Measurements from ENCODE around the gene THBD. TPM values are rescaled to one million over a fixed set of nuclear protein-coding genes. Genes with fewer than 3 reads are reported as not detected.

Gene THBD
- total and polyA plus RNA-seq, 9 of the 15 experiments (the other 6 are each of a cell fraction or from before 2014, with no cell fraction given), result 0.07 to 0.49 (median 0.33) TPM

DNA sequence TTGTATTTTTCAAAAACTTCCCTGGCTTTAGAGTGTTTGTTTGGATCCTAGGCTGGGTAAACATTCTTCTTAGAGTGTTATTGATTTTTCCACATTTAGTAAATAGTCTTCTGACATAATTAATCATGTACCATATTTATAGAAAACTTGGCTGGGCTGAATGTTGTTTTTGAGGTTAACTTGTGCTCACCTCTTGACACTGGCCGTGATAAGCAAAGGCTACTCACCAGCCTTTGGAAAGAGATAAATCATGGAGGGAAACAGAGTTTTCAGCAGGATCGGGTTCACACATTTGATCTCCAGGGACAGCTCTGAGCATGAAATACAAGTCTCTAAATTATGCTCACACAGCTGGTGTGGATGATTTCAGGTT, 42.9 kb upstream of the THBD start (continued):
- TF ChIP-seq, protein P1, sequence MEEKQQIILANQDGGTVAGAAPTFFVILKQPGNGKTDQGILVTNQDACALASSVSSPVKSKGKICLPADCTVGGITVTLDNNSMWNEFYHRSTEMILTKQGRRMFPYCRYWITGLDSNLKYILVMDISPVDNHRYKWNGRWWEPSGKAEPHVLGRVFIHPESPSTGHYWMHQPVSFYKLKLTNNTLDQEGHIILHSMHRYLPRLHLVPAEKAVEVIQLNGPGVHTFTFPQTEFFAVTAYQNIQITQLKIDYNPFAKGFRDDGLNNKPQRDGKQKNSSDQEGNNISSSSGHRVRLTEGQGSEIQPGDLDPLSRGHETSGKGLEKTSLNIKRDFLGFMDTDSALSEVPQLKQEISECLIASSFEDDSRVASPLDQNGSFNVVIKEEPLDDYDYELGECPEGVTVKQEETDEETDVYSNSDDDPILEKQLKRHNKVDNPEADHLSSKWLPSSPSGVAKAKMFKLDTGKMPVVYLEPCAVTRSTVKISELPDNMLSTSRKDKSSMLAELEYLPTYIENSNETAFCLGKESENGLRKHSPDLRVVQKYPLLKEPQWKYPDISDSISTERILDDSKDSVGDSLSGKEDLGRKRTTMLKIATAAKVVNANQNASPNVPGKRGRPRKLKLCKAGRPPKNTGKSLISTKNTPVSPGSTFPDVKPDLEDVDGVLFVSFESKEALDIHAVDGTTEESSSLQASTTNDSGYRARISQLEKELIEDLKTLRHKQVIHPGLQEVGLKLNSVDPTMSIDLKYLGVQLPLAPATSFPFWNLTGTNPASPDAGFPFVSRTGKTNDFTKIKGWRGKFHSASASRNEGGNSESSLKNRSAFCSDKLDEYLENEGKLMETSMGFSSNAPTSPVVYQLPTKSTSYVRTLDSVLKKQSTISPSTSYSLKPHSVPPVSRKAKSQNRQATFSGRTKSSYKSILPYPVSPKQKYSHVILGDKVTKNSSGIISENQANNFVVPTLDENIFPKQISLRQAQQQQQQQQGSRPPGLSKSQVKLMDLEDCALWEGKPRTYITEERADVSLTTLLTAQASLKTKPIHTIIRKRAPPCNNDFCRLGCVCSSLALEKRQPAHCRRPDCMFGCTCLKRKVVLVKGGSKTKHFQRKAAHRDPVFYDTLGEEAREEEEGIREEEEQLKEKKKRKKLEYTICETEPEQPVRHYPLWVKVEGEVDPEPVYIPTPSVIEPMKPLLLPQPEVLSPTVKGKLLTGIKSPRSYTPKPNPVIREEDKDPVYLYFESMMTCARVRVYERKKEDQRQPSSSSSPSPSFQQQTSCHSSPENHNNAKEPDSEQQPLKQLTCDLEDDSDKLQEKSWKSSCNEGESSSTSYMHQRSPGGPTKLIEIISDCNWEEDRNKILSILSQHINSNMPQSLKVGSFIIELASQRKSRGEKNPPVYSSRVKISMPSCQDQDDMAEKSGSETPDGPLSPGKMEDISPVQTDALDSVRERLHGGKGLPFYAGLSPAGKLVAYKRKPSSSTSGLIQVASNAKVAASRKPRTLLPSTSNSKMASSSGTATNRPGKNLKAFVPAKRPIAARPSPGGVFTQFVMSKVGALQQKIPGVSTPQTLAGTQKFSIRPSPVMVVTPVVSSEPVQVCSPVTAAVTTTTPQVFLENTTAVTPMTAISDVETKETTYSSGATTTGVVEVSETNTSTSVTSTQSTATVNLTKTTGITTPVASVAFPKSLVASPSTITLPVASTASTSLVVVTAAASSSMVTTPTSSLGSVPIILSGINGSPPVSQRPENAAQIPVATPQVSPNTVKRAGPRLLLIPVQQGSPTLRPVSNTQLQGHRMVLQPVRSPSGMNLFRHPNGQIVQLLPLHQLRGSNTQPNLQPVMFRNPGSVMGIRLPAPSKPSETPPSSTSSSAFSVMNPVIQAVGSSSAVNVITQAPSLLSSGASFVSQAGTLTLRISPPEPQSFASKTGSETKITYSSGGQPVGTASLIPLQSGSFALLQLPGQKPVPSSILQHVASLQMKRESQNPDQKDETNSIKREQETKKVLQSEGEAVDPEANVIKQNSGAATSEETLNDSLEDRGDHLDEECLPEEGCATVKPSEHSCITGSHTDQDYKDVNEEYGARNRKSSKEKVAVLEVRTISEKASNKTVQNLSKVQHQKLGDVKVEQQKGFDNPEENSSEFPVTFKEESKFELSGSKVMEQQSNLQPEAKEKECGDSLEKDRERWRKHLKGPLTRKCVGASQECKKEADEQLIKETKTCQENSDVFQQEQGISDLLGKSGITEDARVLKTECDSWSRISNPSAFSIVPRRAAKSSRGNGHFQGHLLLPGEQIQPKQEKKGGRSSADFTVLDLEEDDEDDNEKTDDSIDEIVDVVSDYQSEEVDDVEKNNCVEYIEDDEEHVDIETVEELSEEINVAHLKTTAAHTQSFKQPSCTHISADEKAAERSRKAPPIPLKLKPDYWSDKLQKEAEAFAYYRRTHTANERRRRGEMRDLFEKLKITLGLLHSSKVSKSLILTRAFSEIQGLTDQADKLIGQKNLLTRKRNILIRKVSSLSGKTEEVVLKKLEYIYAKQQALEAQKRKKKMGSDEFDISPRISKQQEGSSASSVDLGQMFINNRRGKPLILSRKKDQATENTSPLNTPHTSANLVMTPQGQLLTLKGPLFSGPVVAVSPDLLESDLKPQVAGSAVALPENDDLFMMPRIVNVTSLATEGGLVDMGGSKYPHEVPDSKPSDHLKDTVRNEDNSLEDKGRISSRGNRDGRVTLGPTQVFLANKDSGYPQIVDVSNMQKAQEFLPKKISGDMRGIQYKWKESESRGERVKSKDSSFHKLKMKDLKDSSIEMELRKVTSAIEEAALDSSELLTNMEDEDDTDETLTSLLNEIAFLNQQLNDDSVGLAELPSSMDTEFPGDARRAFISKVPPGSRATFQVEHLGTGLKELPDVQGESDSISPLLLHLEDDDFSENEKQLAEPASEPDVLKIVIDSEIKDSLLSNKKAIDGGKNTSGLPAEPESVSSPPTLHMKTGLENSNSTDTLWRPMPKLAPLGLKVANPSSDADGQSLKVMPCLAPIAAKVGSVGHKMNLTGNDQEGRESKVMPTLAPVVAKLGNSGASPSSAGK (IDR thresholded peaks at IDR 0.05), result no peak; the same call in 1 of the 2 replicates
- no peak for TF ChIP-seq FOXA1 (IDR thresholded peaks at IDR 0.05; ENCODE audit: borderline replicate concordance)
- peak; percentile 66 to 72 for TF ChIP-seq KDM1A (IDR thresholded peaks at IDR 0.05)
- TF ChIP-seq RUNX1 (IDR thresholded peaks at IDR 0.05; ENCODE audit: low read depth), result no peak
- TF ChIP-seq, protein P2, sequence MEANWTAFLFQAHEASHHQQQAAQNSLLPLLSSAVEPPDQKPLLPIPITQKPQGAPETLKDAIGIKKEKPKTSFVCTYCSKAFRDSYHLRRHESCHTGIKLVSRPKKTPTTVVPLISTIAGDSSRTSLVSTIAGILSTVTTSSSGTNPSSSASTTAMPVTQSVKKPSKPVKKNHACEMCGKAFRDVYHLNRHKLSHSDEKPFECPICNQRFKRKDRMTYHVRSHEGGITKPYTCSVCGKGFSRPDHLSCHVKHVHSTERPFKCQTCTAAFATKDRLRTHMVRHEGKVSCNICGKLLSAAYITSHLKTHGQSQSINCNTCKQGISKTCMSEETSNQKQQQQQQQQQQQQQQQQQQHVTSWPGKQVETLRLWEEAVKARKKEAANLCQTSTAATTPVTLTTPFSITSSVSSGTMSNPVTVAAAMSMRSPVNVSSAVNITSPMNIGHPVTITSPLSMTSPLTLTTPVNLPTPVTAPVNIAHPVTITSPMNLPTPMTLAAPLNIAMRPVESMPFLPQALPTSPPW (CRISPR knock-in tag; IDR thresholded peaks at IDR 0.05), result peak; percentile 23
- peak; percentile 60 for TF ChIP-seq NCOR1 (IDR thresholded peaks at IDR 0.05)
- TF ChIP-seq, protein P3, sequence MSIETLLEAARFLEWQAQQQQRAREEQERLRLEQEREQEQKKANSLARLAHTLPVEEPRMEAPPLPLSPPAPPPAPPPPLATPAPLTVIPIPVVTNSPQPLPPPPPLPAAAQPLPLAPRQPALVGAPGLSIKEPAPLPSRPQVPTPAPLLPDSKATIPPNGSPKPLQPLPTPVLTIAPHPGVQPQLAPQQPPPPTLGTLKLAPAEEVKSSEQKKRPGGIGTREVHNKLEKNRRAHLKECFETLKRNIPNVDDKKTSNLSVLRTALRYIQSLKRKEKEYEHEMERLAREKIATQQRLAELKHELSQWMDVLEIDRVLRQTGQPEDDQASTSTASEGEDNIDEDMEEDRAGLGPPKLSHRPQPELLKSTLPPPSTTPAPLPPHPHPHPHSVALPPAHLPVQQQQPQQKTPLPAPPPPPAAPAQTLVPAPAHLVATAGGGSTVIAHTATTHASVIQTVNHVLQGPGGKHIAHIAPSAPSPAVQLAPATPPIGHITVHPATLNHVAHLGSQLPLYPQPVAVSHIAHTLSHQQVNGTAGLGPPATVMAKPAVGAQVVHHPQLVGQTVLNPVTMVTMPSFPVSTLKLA (conservative IDR thresholded peaks at IDR 0.05), result peak in 1 of 2 experiments; percentile 52; a peak in 2 of 4 replicates
- TF ChIP-seq, protein P4, sequence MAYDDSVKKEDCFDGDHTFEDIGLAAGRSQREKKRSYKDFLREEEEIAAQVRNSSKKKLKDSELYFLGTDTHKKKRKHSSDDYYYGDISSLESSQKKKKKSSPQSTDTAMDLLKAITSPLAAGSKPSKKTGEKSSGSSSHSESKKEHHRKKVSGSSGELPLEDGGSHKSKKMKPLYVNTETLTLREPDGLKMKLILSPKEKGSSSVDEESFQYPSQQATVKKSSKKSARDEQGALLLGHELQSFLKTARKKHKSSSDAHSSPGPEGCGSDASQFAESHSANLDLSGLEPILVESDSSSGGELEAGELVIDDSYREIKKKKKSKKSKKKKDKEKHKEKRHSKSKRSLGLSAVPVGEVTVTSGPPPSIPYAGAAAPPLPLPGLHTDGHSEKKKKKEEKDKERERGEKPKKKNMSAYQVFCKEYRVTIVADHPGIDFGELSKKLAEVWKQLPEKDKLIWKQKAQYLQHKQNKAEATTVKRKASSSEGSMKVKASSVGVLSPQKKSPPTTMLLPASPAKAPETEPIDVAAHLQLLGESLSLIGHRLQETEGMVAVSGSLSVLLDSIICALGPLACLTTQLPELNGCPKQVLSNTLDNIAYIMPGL (CRISPR knock-in tag; IDR thresholded peaks at IDR 0.05), result no peak
- TF ChIP-seq, protein P5, sequence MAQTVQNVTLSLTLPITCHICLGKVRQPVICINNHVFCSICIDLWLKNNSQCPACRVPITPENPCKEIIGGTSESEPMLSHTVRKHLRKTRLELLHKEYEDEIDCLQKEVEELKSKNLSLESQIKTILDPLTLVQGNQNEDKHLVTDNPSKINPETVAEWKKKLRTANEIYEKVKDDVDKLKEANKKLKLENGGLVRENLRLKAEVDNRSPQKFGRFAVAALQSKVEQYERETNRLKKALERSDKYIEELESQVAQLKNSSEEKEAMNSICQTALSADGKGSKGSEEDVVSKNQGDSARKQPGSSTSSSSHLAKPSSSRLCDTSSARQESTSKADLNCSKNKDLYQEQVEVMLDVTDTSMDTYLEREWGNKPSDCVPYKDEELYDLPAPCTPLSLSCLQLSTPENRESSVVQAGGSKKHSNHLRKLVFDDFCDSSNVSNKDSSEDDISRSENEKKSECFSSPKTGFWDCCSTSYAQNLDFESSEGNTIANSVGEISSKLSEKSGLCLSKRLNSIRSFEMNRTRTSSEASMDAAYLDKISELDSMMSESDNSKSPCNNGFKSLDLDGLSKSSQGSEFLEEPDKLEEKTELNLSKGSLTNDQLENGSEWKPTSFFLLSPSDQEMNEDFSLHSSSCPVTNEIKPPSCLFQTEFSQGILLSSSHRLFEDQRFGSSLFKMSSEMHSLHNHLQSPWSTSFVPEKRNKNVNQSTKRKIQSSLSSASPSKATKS (CRISPR knock-in tag; IDR thresholded peaks at IDR 0.05), result no peak
